Measurements from ENCODE around the gene ENO2.

ENO2 gene

GRCh38 chr12:6965026-6965661 is 50.8 kb downstream of the ENO2 start:
- Histone ChIP-seq H3K27me3 (replicated peaks) (no peaks in the 10 kb centered on the region), H3K4me3 (ENCODE audit: low read depth, low read length) (no peak overlapping the region), H3K36me3 (replicated peaks) (peaks cover 45% of the 10 kb centered on the region), H3K27ac (no peak overlapping the region)
- peak; percentile 63 for DNase-seq
- in situ Hi-C loops (cut with HindIII; ENCODE audit: low pct_ligation_motif_present, low sequenced_read_pairs) = no loop called here
- peak; percentile 93 for TF ChIP-seq CTCF (IDR thresholded peaks at IDR 0.05; ENCODE audit: low read depth, low read length, missing control alignments)

GRCh38 chr12:6965714-6966113 is 51.3 kb downstream of the ENO2 start:
- TF ChIP-seq CTCF (IDR thresholded peaks at IDR 0.05; ENCODE audit: low read depth, low read length, missing control alignments) = no peak
- Histone ChIP-seq H3K27me3 (replicated peaks) (no peaks in the 10 kb centered on the region), H3K36me3 (replicated peaks) (peaks cover 45% of the 10 kb centered on the region), H3K4me3 (ENCODE audit: low read depth, low read length) (no peak overlapping the region), H3K27ac (no peak overlapping the region)
- in situ Hi-C loops (cut with HindIII; ENCODE audit: low pct_ligation_motif_present, low sequenced_read_pairs) = no loop called here
- DNase-seq = no peak

GRCh38 chr12:6966351-6966750 is 52.0 kb downstream of the ENO2 start:
- in situ Hi-C loops (cut with HindIII; ENCODE audit: low pct_ligation_motif_present, low sequenced_read_pairs) = no loop called here
- no peak for TF ChIP-seq CTCF (IDR thresholded peaks at IDR 0.05; ENCODE audit: low read depth, low read length, missing control alignments)
- peaks cover 45% of the 10 kb centered on the region for H3K36me3 ChIP-seq (replicated peaks)
- no peaks in the 10 kb centered on the region for H3K27me3 ChIP-seq (replicated peaks)
- no peak overlapping the region for H3K27ac ChIP-seq
- DNase-seq = no peak
- no peak overlapping the region for H3K4me3 ChIP-seq (ENCODE audit: low read depth, low read length)

- in situ Hi-C loops (cut with HindIII; ENCODE audit: low pct_ligation_motif_present, low sequenced_read_pairs) = no loop called here
- no peak for DNase-seq
- Histone ChIP-seq H3K4me3 (ENCODE audit: low read depth, low read length) (no peak overlapping the region), H3K27ac (no peak overlapping the region), H3K27me3 (replicated peaks) (no peaks in the 10 kb centered on the region), H3K36me3 (replicated peaks) (peaks cover 45% of the 10 kb centered on the region)
- no peak for TF ChIP-seq CTCF (IDR thresholded peaks at IDR 0.05; ENCODE audit: low read depth, low read length, missing control alignments)
These were observed 53.3 kb downstream of the ENO2 start for GRCh38 chr12:6967651-6968100.

- Histone ChIP-seq H3K27me3 (replicated peaks) (no peaks in the 10 kb centered on the region), H3K36me3 (replicated peaks) (peaks cover 45% of the 10 kb centered on the region), H3K27ac (no peak overlapping the region), H3K4me3 (ENCODE audit: low read depth, low read length) (no peak overlapping the region)
- in situ Hi-C loops (cut with HindIII; ENCODE audit: low pct_ligation_motif_present, low sequenced_read_pairs) = no loop called here
- DNase-seq = no peak
- no peak for TF ChIP-seq CTCF (IDR thresholded peaks at IDR 0.05; ENCODE audit: low read depth, low read length, missing control alignments)
These were observed 54.0 kb downstream of the ENO2 start for GRCh38 chr12:6968426-6968825.

GRCh38 chr12:6970096-6970527 is 55.7 kb downstream of the ENO2 start:
- no peak for DNase-seq
- Histone ChIP-seq H3K27ac (peak overlapping the region; percentile 64), H3K36me3 (replicated peaks) (peaks cover 51% of the 10 kb centered on the region), H3K27me3 (replicated peaks) (no peaks in the 10 kb centered on the region), H3K4me3 (ENCODE audit: low read depth, low read length) (peak overlapping the region; percentile 84)
- TF ChIP-seq CTCF (IDR thresholded peaks at IDR 0.05; ENCODE audit: low read depth, low read length, missing control alignments) = no peak
- in situ Hi-C loops (cut with HindIII; ENCODE audit: low pct_ligation_motif_present, low sequenced_read_pairs) = no loop called here
